Osteoblast (primary cell): ENCODE data around the gene DDX55. TPM values are rescaled to one million over a fixed set of nuclear protein-coding genes. Genes with fewer than 3 reads are reported as not detected.

Experiments
- DNase-seq: peaks from one replicate; pipeline ENCODE4 v3.0.0; 2011; ENCODE audit warnings: low spot score, mixed read lengths; ENCODE audit not compliant: insufficient read length; ENCODE audit errors: missing footprints
- H2AFZ ChIP-seq: 2 replicates; pipeline ENCODE4 v1.6.0; 2011; ENCODE audit warnings: mild to moderate bottlenecking, low read length
- H3K27ac ChIP-seq: 2 replicates; pipeline ENCODE4 v1.5.1; 2011; ENCODE audit warnings: mild to moderate bottlenecking, low read depth, low read length, moderate library complexity
- H3K27me3 ChIP-seq: 2 replicates; pipeline ENCODE4 v1.6.0; 2012; ENCODE audit warnings: mild to moderate bottlenecking, control low read depth, inconsistent platforms, low read length, moderate library complexity; ENCODE audit not compliant: insufficient read depth
- H3K36me3 ChIP-seq: 2 replicates; pipeline ENCODE4 v1.5.1; 2011; ENCODE audit warnings: mild to moderate bottlenecking, low read length, control low read depth, moderate library complexity; ENCODE audit not compliant: insufficient read depth
- H3K4me1 ChIP-seq: 2 replicates; pipeline ENCODE4 v1.5.1; 2011; ENCODE audit warnings: mild to moderate bottlenecking, low read length, control low read depth, moderate library complexity; ENCODE audit not compliant: insufficient read depth
- H3K4me2 ChIP-seq: 2 replicates; pipeline ENCODE4 v1.6.0; 2011; ENCODE audit warnings: mild to moderate bottlenecking, low read length; ENCODE audit not compliant: insufficient read depth
- H3K4me3 ChIP-seq: fragments of 200-600 bp; sonication (generic); 3 replicates; pipeline ENCODE4 v1.5.1; 2012; ENCODE audit warnings: mild to moderate bottlenecking, low read length, inconsistent platforms; ENCODE audit not compliant: insufficient read depth
- H3K79me2 ChIP-seq: 2 replicates; pipeline ENCODE4 v1.6.0; 2012; ENCODE audit warnings: mild to moderate bottlenecking, low read length, control low read depth, inconsistent platforms; ENCODE audit not compliant: insufficient read depth
- H3K9me3 ChIP-seq: 2 replicates; pipeline ENCODE4 v1.5.1; 2011; ENCODE audit warnings: low read depth, low read length, control low read depth
- H4K20me1 ChIP-seq: 2 replicates; pipeline ENCODE4 v1.6.0; 2012; ENCODE audit warnings: mild to moderate bottlenecking, low read length, control low read depth; ENCODE audit not compliant: insufficient read depth
- CTCF ChIP-seq: IDR thresholded peaks from 2 replicates; pipeline ENCODE4 v1.5.1; 2011; ENCODE audit warnings: mild to moderate bottlenecking, low read depth, low read length, moderate library complexity; ENCODE audit errors: extremely low read depth
- total RNA-seq: library from RNA; depleted of rRNA; stranded (reverse); fragments of >200 nt; gene quantifications from 2 replicates; pipeline ENCODE4 v1.2.3, GENCODE V29; 2012

The DDX55 gene
- total RNA-seq, 1 donor: 20.6 TPM

DNA sequence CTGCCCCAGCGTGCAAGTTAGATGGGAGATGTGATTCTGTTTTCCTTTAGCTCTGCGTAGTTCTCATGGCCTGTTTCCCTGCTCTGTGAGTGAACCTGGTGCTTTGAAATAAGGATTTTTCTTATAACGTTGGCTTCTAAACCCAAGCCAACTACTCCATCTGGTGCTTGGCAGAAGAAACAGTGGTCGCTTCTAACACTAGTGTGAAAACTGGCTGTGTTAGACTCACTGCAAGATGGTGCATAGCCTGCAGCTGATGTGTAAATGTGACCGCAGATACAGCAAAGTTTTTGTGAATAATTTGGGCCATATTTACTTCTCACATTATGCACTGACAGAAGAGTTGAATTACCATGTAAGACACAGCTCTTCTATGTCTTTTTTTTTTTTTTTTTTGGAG, 44.0 kb downstream of the DDX55 start:
- no peak overlapping the region for H3K27ac ChIP-seq
- no peaks in the 10 kb centered on the region for H3K9me3 ChIP-seq
- H3K4me1 ChIP-seq: no peaks in the 10 kb centered on the region
- peaks cover 49% of the 10 kb centered on the region for H3K36me3 ChIP-seq
- H3K4me3 ChIP-seq: no peak overlapping the region
- no peak overlapping the region for H2AFZ ChIP-seq
- no peaks in the 10 kb centered on the region for H3K27me3 ChIP-seq
- no peak for TF ChIP-seq CTCF
- no peak overlapping the region for H3K4me2 ChIP-seq
- peaks cover 2% of the 10 kb centered on the region for H3K79me2 ChIP-seq
- DNase-seq: no peak
- no peaks in the 10 kb centered on the region for H4K20me1 ChIP-seq

DNA sequence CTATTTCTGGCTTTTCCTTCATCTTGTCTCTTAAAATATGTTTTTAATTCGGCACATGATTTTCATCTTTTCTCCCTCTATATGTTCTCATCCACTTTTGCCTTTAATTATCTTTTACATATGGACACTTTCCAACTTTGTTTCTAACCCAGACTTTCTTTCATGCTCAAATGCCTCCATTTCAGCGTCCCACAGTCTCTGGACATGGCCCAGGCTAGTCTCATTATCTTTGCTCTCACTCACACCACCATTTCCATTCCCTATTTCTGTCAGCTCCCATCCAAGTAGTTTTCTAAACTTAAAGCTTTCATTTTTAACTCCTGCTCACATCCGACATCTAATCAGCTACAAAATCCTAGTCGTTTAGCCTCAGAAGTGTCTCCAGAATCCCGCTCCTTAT, 46.5 kb downstream of the DDX55 start:
- Histone ChIP-seq H3K4me2 (no peak overlapping the region), H3K27me3 (no peaks in the 10 kb centered on the region), H2AFZ (no peak overlapping the region), H3K36me3 (peaks cover 58% of the 10 kb centered on the region), H3K79me2 (peaks cover 2% of the 10 kb centered on the region), H3K4me1 (no peaks in the 10 kb centered on the region), H4K20me1 (no peaks in the 10 kb centered on the region), H3K27ac (no peak overlapping the region), H3K4me3 (no peak overlapping the region), H3K9me3 (no peaks in the 10 kb centered on the region)
- DNase-seq: no peak
- no peak for TF ChIP-seq CTCF

GRCh38 chr12:123654129-123654701, 52.3 kb downstream of the DDX55 start:
- H3K4me2 ChIP-seq: no peak overlapping the region
- no peak overlapping the region for H2AFZ ChIP-seq
- no peaks in the 10 kb centered on the region for H3K9me3 ChIP-seq
- H3K27ac ChIP-seq: no peak overlapping the region
- peaks cover 56% of the 10 kb centered on the region for H3K36me3 ChIP-seq
- no peaks in the 10 kb centered on the region for H3K27me3 ChIP-seq
- H3K79me2 ChIP-seq: peaks cover 1% of the 10 kb centered on the region
- DNase-seq: no peak
- H4K20me1 ChIP-seq: no peaks in the 10 kb centered on the region
- no peak overlapping the region for H3K4me3 ChIP-seq
- peaks cover under 1% of the 10 kb centered on the region for H3K4me1 ChIP-seq
- TF ChIP-seq CTCF: no peak

- no peak overlapping the region for H2AFZ ChIP-seq
- no peak overlapping the region for H3K4me2 ChIP-seq
- no peaks in the 10 kb centered on the region for H3K79me2 ChIP-seq
- TF ChIP-seq CTCF: no peak
- H4K20me1 ChIP-seq: no peaks in the 10 kb centered on the region
- H3K36me3 ChIP-seq: peaks cover 48% of the 10 kb centered on the region
- no peaks in the 10 kb centered on the region for H3K27me3 ChIP-seq
- no peak overlapping the region for H3K27ac ChIP-seq
- peaks cover 11% of the 10 kb centered on the region for H3K4me1 ChIP-seq
- DNase-seq: peak; percentile 72
- no peak overlapping the region for H3K4me3 ChIP-seq
- no peaks in the 10 kb centered on the region for H3K9me3 ChIP-seq
Measured at GRCh38 chr12:123655420-123655819, 53.5 kb downstream of the DDX55 start.
